ENCODE measurements around the gene FER. TPM values are rescaled to one million over a fixed set of nuclear protein-coding genes. Genes with fewer than 3 reads are reported as not detected.

FER gene
- total RNA-seq, 1 experiment from 2014 or later, result 16.4 TPM

DNA sequence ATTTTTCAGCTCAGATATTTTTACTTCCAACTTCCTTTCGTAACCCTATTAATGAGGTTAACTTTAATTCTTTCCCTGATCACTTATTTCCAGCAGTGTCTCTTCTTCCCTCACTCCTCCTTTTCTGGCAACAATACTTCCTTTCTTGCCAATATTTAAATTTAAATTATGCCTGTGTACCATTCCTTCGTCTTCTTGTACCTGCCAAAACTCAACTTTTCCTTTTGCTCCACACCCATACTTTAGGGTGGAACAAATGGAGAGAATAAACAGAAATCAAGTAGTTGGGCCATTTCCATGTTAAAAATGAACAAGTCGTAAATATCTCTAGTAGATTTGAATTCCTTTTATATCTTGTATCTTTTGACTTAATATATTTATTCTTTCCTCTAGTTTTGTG lies 66.0 kb downstream of the FER start:
- DNase-seq (ENCODE audit: low spot score), result no peak
- Histone ChIP-seq H3K4me1 (ENCODE audit: insufficient read depth, low read length, poor library complexity, severe bottlenecking) (no peaks in the 10 kb centered on the region), H3K36me3 (ENCODE audit: insufficient read depth, low read length, poor library complexity, severe bottlenecking) (no peaks in the 10 kb centered on the region), H3K9me3 (ENCODE audit: low read depth, low read length, poor library complexity, severe bottlenecking) (no peaks in the 10 kb centered on the region), H3K27me3 (replicated peaks; ENCODE audit: insufficient read depth, low read depth, low read length, poor library complexity) (no peaks in the 10 kb centered on the region), H3K4me3 (ENCODE audit: low read depth, low read length, poor library complexity, severe bottlenecking) (no peak overlapping the region), H3K27ac (ENCODE audit: low read depth, low read length, poor library complexity, severe bottlenecking) (no peak overlapping the region)
- intact Hi-C loops (cut with micrococcal nuclease; ENCODE audit: unreplicated experiment), result no loop called here
- no peak for TF ChIP-seq EZH2 (IDR thresholded peaks at IDR 0.05; ENCODE audit: borderline replicate concordance, low read depth, low read length, poor library complexity, severe bottlenecking)
- TF ChIP-seq, protein P1, sequence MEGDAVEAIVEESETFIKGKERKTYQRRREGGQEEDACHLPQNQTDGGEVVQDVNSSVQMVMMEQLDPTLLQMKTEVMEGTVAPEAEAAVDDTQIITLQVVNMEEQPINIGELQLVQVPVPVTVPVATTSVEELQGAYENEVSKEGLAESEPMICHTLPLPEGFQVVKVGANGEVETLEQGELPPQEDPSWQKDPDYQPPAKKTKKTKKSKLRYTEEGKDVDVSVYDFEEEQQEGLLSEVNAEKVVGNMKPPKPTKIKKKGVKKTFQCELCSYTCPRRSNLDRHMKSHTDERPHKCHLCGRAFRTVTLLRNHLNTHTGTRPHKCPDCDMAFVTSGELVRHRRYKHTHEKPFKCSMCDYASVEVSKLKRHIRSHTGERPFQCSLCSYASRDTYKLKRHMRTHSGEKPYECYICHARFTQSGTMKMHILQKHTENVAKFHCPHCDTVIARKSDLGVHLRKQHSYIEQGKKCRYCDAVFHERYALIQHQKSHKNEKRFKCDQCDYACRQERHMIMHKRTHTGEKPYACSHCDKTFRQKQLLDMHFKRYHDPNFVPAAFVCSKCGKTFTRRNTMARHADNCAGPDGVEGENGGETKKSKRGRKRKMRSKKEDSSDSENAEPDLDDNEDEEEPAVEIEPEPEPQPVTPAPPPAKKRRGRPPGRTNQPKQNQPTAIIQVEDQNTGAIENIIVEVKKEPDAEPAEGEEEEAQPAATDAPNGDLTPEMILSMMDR (conservative IDR thresholded peaks at IDR 0.05; ENCODE audit: low read depth, low read length), result no peak
- BruUV-seq (replicated peaks), result no TSS peak
- ChIA-PET POLR2A (ENCODE audit: low non-redundant PET) (no interaction called here), CTCF (no interaction called here)

DNA sequence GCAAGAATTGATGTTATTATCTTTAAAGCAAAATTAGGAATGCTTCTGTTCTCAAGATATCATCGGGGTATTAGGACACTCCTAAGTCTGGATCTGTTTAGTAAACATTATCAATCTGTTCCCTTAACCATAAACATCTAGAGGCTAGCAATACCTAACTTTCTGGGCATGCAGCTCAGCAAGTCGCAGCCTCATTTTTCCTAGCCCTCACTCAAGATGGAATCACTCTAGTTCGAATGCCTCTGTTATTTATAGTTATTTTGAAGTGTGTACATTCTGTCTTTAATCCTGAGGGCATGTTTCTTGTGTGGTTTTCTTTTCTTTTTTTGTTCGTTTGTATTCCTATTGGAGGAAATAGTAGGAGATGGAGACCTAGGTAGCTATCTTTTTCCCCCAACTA lies 66.9 kb downstream of the FER start:
- ChIA-PET CTCF (no interaction called here), POLR2A (ENCODE audit: low non-redundant PET) (no interaction called here)
- Histone ChIP-seq H3K9me3 (ENCODE audit: low read depth, low read length, poor library complexity, severe bottlenecking) (no peaks in the 10 kb centered on the region), H3K4me1 (ENCODE audit: insufficient read depth, low read length, poor library complexity, severe bottlenecking) (no peaks in the 10 kb centered on the region), H3K27ac (ENCODE audit: low read depth, low read length, poor library complexity, severe bottlenecking) (no peak overlapping the region), H3K27me3 (replicated peaks; ENCODE audit: insufficient read depth, low read depth, low read length, poor library complexity) (no peaks in the 10 kb centered on the region), H3K4me3 (ENCODE audit: low read depth, low read length, poor library complexity, severe bottlenecking) (no peak overlapping the region), H3K36me3 (ENCODE audit: insufficient read depth, low read length, poor library complexity, severe bottlenecking) (no peaks in the 10 kb centered on the region)
- no peak for TF ChIP-seq EZH2 (IDR thresholded peaks at IDR 0.05; ENCODE audit: borderline replicate concordance, low read depth, low read length, poor library complexity, severe bottlenecking)
- TF ChIP-seq, protein P1 (conservative IDR thresholded peaks at IDR 0.05; ENCODE audit: low read depth, low read length), result no peak
- DNase-seq (ENCODE audit: low spot score), result no peak
- intact Hi-C loops (cut with micrococcal nuclease; ENCODE audit: unreplicated experiment), result no loop called here
- BruUV-seq (replicated peaks), result no TSS peak

DNA sequence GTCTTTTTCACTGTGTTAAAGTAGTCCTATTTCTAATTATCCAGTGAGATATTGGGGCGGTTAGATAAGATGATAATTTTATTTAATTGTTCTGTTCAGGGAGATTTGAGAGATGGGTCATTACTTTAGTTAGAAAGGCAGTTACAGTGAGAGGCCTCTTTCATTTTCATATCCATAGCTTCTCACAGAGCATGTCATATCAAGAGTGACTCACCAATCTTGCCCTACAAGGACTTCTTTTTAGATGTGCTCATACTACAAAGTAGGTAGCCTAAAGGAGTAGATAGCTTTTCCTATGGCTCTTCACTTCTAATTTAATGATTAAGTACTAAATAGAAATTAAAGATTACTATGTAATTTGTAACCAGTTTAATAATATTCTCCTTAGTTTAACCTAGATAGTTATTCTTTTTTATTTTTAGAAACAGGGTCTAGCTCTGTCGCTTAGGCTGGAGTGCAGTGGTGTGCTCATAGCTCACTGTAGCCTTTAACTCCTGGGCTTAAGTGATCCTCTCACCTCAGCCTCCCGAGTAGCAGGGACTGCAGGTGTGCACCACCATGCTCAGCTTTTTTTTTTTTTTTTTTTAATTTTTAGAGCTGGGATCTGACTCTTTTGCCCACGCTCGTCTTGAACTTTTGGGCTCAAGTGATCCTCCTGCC lies 71.0 kb downstream of the FER start:
- no peak overlapping the region for H3K4me3 ChIP-seq (ENCODE audit: low read depth, low read length, poor library complexity, severe bottlenecking)
- H3K9me3 ChIP-seq (ENCODE audit: low read depth, low read length, poor library complexity, severe bottlenecking), result peaks cover 3% of the 10 kb centered on the region
- H3K36me3 ChIP-seq (ENCODE audit: insufficient read depth, low read length, poor library complexity, severe bottlenecking), result no peaks in the 10 kb centered on the region
- no peak overlapping the region for H3K27ac ChIP-seq (ENCODE audit: low read depth, low read length, poor library complexity, severe bottlenecking)
- POLR2A ChIA-PET (ENCODE audit: low non-redundant PET), result no interaction called here
- BruUV-seq (replicated peaks), result no TSS peak
- CTCF ChIA-PET, result interaction anchor here (0.7 kb wide), 1 partner anchor 65 kb away, joined by 5 read pairs; no protein-coding TSS in a partner anchor
- intact Hi-C loops (cut with micrococcal nuclease; ENCODE audit: unreplicated experiment), result no loop called here
- peak; percentile 5 for DNase-seq (ENCODE audit: low spot score)
- TF ChIP-seq, protein P1 (conservative IDR thresholded peaks at IDR 0.05; ENCODE audit: low read depth, low read length), result no peak
- TF ChIP-seq EZH2 (IDR thresholded peaks at IDR 0.05; ENCODE audit: borderline replicate concordance, low read depth, low read length, poor library complexity, severe bottlenecking), result no peak
- no peaks in the 10 kb centered on the region for H3K27me3 ChIP-seq (replicated peaks; ENCODE audit: insufficient read depth, low read depth, low read length, poor library complexity)
- H3K4me1 ChIP-seq (ENCODE audit: insufficient read depth, low read length, poor library complexity, severe bottlenecking), result no peaks in the 10 kb centered on the region

Data from A673 (cell line).